IMR-90 (cell line): Measurements from ENCODE around the gene GDF15. TPM values are rescaled to one million over a fixed set of nuclear protein-coding genes. Genes with fewer than 3 reads are reported as not detected.

Experiments
- ATAC-seq: fragments of 200-7000 bp; cut with Tn5 transposase; 2 replicates; pipeline ENCODE4 v1.9.1; 2020; ENCODE audit warnings: low read depth, mild to moderate bottlenecking, moderate library complexity
- BruUV-seq: library from RNA; stranded (reverse); fragments of 400-500 nt; replicated peaks from 2 replicates; lab custom pipeline; 2021; lab: Mats Ljungman, UMichigan
- CTCF ChIA-PET: fragments of 300-600 bp; formaldehyde crosslinking; extraction: SDS; loops from one replicate; lab custom pipeline; 2021; ENCODE audit warnings: antibody characterized with exemption; lab: Yijun Ruan, JAX
- POLR2A ChIA-PET: fragments of 300-600 bp; sonication (Branson Sonifier 250); formaldehyde crosslinking; loops from one replicate; lab custom pipeline; 2022; ENCODE audit warnings: antibody characterized with exemption; ENCODE audit not compliant: unreplicated experiment; lab: Charles Lee
- DNase-seq: peaks from one replicate; pipeline ENCODE4 v3.0.0; 2013
- H2AFZ ChIP-seq: replicated peaks from 2 replicates; pipeline ENCODE3; 2013; ENCODE audit warnings: low read length, mild to moderate bottlenecking; ENCODE audit not compliant: poor library complexity
- H2AK5ac ChIP-seq: 2 replicates; pipeline ENCODE4 v1.6.1; 2013; ENCODE audit warnings: low read depth, low read length, inconsistent platforms
- H2AK9ac ChIP-seq: replicated peaks from 2 replicates; pipeline ENCODE3; 2013; ENCODE audit warnings: mild to moderate bottlenecking, low read depth, low read length, moderate library complexity; ENCODE audit not compliant: poor library complexity
- H2BK120ac ChIP-seq: 2 replicates; pipeline ENCODE4 v1.6.1; 2013; ENCODE audit warnings: low read depth, low read length, inconsistent platforms
- H2BK15ac ChIP-seq: 3 replicates; pipeline ENCODE4 v1.6.1; 2013; ENCODE audit warnings: low read depth, low read length, inconsistent platforms
- H2BK20ac ChIP-seq: 2 replicates; pipeline ENCODE4 v1.6.1; 2013; ENCODE audit warnings: low read depth, mild to moderate bottlenecking, inconsistent platforms, low read length, moderate library complexity
- H2BK5ac ChIP-seq: 2 replicates; pipeline ENCODE4 v1.6.1; 2013; ENCODE audit warnings: mild to moderate bottlenecking, low read depth, low read length, inconsistent platforms; ENCODE audit not compliant: poor library complexity, severe bottlenecking
- H3K14ac ChIP-seq: replicated peaks from 2 replicates; pipeline ENCODE4 v1.6.1; 2013; ENCODE audit warnings: low read depth, low read length, inconsistent platforms
- H3K18ac ChIP-seq: 2 replicates; pipeline ENCODE4 v1.6.1; 2013; ENCODE audit warnings: low read depth, low read length, control low read depth
- H3K23ac ChIP-seq: 2 replicates; pipeline ENCODE4 v1.6.1; 2013; ENCODE audit warnings: low read depth, low read length, inconsistent platforms
- H3K27ac ChIP-seq: 2 replicates; pipeline ENCODE4 v1.5.1; 2013; ENCODE audit warnings: mild to moderate bottlenecking, control low read depth, low read length; ENCODE audit not compliant: insufficient read depth
- H3K27me3 ChIP-seq: 2 replicates; pipeline ENCODE4 v1.6.1; 2013; ENCODE audit warnings: low read length; ENCODE audit not compliant: control insufficient read depth, insufficient read depth
- H3K36me3 ChIP-seq: 2 replicates; pipeline ENCODE4 v1.6.1; 2013; ENCODE audit warnings: low read length, mixed read lengths; ENCODE audit not compliant: control insufficient read depth, insufficient read depth
- H3K4ac ChIP-seq: 2 replicates; pipeline ENCODE4 v1.6.1; 2013; ENCODE audit warnings: low read depth, low read length, inconsistent platforms
- H3K4me1 ChIP-seq: 2 replicates; pipeline ENCODE4 v1.6.1; 2013; ENCODE audit warnings: low read length, mixed read lengths; ENCODE audit not compliant: control insufficient read depth, insufficient read depth
- H3K4me2 ChIP-seq: 2 replicates; pipeline ENCODE4 v1.6.1; 2013; ENCODE audit warnings: low read depth, mild to moderate bottlenecking, control low read depth, low read length, moderate library complexity
- H3K4me3 ChIP-seq: 2 replicates; pipeline ENCODE4 v1.5.1; 2013; ENCODE audit warnings: low read depth, mild to moderate bottlenecking, control low read depth, low read length, moderate library complexity; ENCODE audit not compliant: insufficient read depth
- H3K56ac ChIP-seq: 2 replicates; pipeline ENCODE4 v1.6.1; 2013; ENCODE audit warnings: low read length, inconsistent platforms; ENCODE audit not compliant: insufficient read depth; ENCODE audit errors: extremely low read depth
- H3K79me1 ChIP-seq, 2 experiments: 2 replicates each; pipeline ENCODE4 v1.6.1; 2013; ENCODE audit warnings: low read length in 2 of 2, inconsistent platforms in 1 of 2, low read depth in 1 of 2
- H3K9ac ChIP-seq: 2 replicates; pipeline ENCODE4 v1.6.1; 2013; ENCODE audit warnings: low read depth, low read length, control low read depth
- H3K9me1 ChIP-seq: 2 replicates; pipeline ENCODE4 v1.6.1; 2013; ENCODE audit warnings: low read length, inconsistent platforms; ENCODE audit not compliant: insufficient read depth
- H3K9me3 ChIP-seq: 2 replicates; pipeline ENCODE4 v1.6.1; 2013; ENCODE audit warnings: low read length; ENCODE audit not compliant: control insufficient read depth, insufficient read depth
- H4K20me1 ChIP-seq: 2 replicates; pipeline ENCODE4 v1.6.1; 2013; ENCODE audit warnings: low read length, inconsistent platforms; ENCODE audit not compliant: insufficient read depth
- H4K5ac ChIP-seq: 2 replicates; pipeline ENCODE4 v1.6.1; 2013; ENCODE audit warnings: mild to moderate bottlenecking, low read depth, low read length, control low read depth
- H4K8ac ChIP-seq, 2 experiments: 2 replicates each; pipeline ENCODE4 v1.6.1; 2013; ENCODE audit warnings: low read depth in 2 of 2, low read length in 2 of 2, control low read depth in 1 of 2, inconsistent platforms in 1 of 2
- H4K91ac ChIP-seq: 2 replicates; pipeline ENCODE4 v1.6.1; 2013; ENCODE audit warnings: low read depth, low read length, inconsistent platforms; ENCODE audit not compliant: insufficient read depth
- BHLHE40 ChIP-seq: fragments of 150-350 bp; IDR thresholded peaks from 2 replicates; pipeline ENCODE4 v1.6.1; 2016; ENCODE audit warnings: mild to moderate bottlenecking, low read depth, low read length
- CEBPB ChIP-seq: IDR thresholded peaks from 2 replicates; pipeline ENCODE4 v1.6.1; 2012; ENCODE audit warnings: low read depth, low read length, improper control_type of control experiment
- CHD1 ChIP-seq: IDR thresholded peaks from 2 replicates; pipeline ENCODE4 v1.6.1; 2012; ENCODE audit warnings: low read depth, low read length, improper control_type of control experiment
- CTCF ChIP-seq: conservative IDR thresholded peaks from 2 replicates; pipeline ENCODE4 v1.5.1; 2012; ENCODE audit warnings: mild to moderate bottlenecking, low read depth, low read length, improper control_type of control experiment
- FOS ChIP-seq: fragments of 150-350 bp; IDR thresholded peaks from 2 replicates; pipeline ENCODE4 v1.6.1; 2016; ENCODE audit warnings: low read depth, low read length
- MAFK ChIP-seq: IDR thresholded peaks from 2 replicates; pipeline ENCODE4 v1.6.1; 2012; ENCODE audit warnings: low read depth, low read length, improper control_type of control experiment
- MAZ ChIP-seq: IDR thresholded peaks from 2 replicates; pipeline ENCODE4 v1.6.1; 2012; ENCODE audit warnings: low read depth, mild to moderate bottlenecking, low read length, improper control_type of control experiment, moderate library complexity, borderline replicate concordance
- MXI1 ChIP-seq: IDR thresholded peaks from 2 replicates; pipeline ENCODE4 v1.6.1; 2012; ENCODE audit warnings: low read depth, mild to moderate bottlenecking, low read length, moderate library complexity, borderline replicate concordance
- NFE2L2 ChIP-seq: fragments of 150-350 bp; IDR thresholded peaks from 2 replicates; pipeline ENCODE4 v1.6.1; 2016; ENCODE audit warnings: low read depth, mild to moderate bottlenecking, low read length
- POLR2A ChIP-seq: IDR thresholded peaks from 2 replicates; pipeline ENCODE4 v1.6.1; 2012; ENCODE audit warnings: mild to moderate bottlenecking, low read depth, low read length
- RAD21 ChIP-seq: IDR thresholded peaks from 2 replicates; pipeline ENCODE4 v1.6.1; 2012; ENCODE audit warnings: low read length, improper control_type of control experiment
- RCOR1 ChIP-seq: IDR thresholded peaks from 2 replicates; pipeline ENCODE4 v1.6.1; 2012; ENCODE audit warnings: mild to moderate bottlenecking, low read length, improper control_type of control experiment; ENCODE audit not compliant: insufficient replicate concordance
- RFX5 ChIP-seq: IDR thresholded peaks from 2 replicates; pipeline ENCODE4 v1.8.0; 2012; ENCODE audit warnings: low read depth, mild to moderate bottlenecking, low read length, moderate library complexity
- SMC3 ChIP-seq: fragments of 150-350 bp; IDR thresholded peaks from 2 replicates; pipeline ENCODE4 v1.6.1; 2016; ENCODE audit warnings: low read depth, mild to moderate bottlenecking, antibody characterized with exemption, low read length, moderate library complexity
- USF2 ChIP-seq: fragments of 150-350 bp; IDR thresholded peaks from 2 replicates; pipeline ENCODE4 v1.6.1; 2017; ENCODE audit warnings: mild to moderate bottlenecking, antibody characterized with exemption, low read length, low read depth
- WGBS, 2 experiments: methylation state at CpG; one replicate each; pipeline versions ENCODE4 v1.1.5 to v1.1.7; 2013; ENCODE audit warnings: missing lambda C conversion rate in 2 of 2; ENCODE audit not compliant: insufficient read length in 1 of 2; ENCODE audit errors: extremely low coverage in 2 of 2; 5-methylcytosine and 5-hydroxymethylcytosine counted together
- dilution Hi-C: fragments of 300-500 bp; cut with HindIII; formaldehyde crosslinking; loops from one replicate; pipeline ENCODE4 v1.14.3; 2018; ENCODE audit warnings: low sequenced_read_pairs; ENCODE audit not compliant: unreplicated experiment
- in situ Hi-C: fragments of 300-500 bp; cut with MboI; formaldehyde crosslinking; loops from 3 replicates; pipeline ENCODE4 v1.14.3; 2019; ENCODE audit warnings: low sequenced_read_pairs, inconsistent platforms, mixed read lengths
- intact Hi-C: fragments of 100-400 bp; cut with micrococcal nuclease; formaldehyde crosslinking; loops from 2 replicates; pipeline ENCODE4 v1.10.0; 2022
- polyA plus RNA-seq, 3 experiments: library from polyadenylated mRNA; depleted of rRNA; stranded (reverse); fragments of >200 nt; gene quantifications; 2 replicates each; pipeline ENCODE4 v1.2.3, GENCODE V29; 2012; ENCODE audit warnings: low replicate concordance in 1 of 3
- total RNA-seq: library from RNA; depleted of rRNA; stranded (reverse); fragments of >200 nt; gene quantifications from 2 replicates; pipeline ENCODE4 v1.2.3, GENCODE V29; 2012

Gene GDF15
- total and polyA plus RNA-seq, 2 of the 4 experiments (the other 2 are of a cell fraction): 5.6 to 49.8 TPM

GRCh38 chr19:18392926-18393325 is 7.0 kb downstream of the GDF15 start:
- Histone ChIP-seq H3K79me1 (peaks cover 0 to 17% of the 10 kb centered on the region in 2 experiments; a peak in 1 of 4 replicates), H2BK5ac (no peak overlapping the region), H3K27me3 (no peaks in the 10 kb centered on the region), H3K4me1 (peaks cover 17% of the 10 kb centered on the region), H3K36me3 (peaks cover 9% of the 10 kb centered on the region; the same call in 1 of the 2 replicates), H3K18ac (no peak overlapping the region), H2AK5ac (no peak overlapping the region), H3K4me3 (no peak overlapping the region), H3K9ac (no peak overlapping the region), H2AFZ (no peak overlapping the region), H4K5ac (no peak overlapping the region), H3K23ac (no peak overlapping the region), H3K14ac (no peak overlapping the region), H3K56ac (no peak overlapping the region), H4K20me1 (peaks cover 15% of the 10 kb centered on the region), H4K91ac (no peak overlapping the region), H4K8ac (no peak overlapping the region; a peak in 1 of 4 replicates), H3K9me1 (peaks cover 2% of the 10 kb centered on the region; the same call in 1 of the 2 replicates), H2BK20ac (no peak overlapping the region), H2AK9ac (no peak overlapping the region), H3K4ac (no peak overlapping the region), H3K27ac (no peak overlapping the region), H2BK120ac (no peak overlapping the region), H2BK15ac (no peak overlapping the region; the same call in 2 of the 3 replicates), H3K4me2 (no peak overlapping the region), H3K9me3 (no peaks in the 10 kb centered on the region)
- no TSS peak for BruUV-seq
- no peak for TF ChIP-seq NFE2L2
- TF ChIP-seq MAFK: no peak
- no peak for TF ChIP-seq MXI1
- no peak for TF ChIP-seq RCOR1
- TF ChIP-seq CHD1: no peak
- no peak for TF ChIP-seq BHLHE40
- TF ChIP-seq RAD21: no peak
- TF ChIP-seq RFX5: no peak
- TF ChIP-seq MAZ: no peak
- TF ChIP-seq FOS: no peak
- TF ChIP-seq USF2: no peak
- TF ChIP-seq SMC3: no peak
- TF ChIP-seq CTCF: no peak
- no peak for TF ChIP-seq CEBPB
- no peak for TF ChIP-seq POLR2A
- POLR2A ChIA-PET: no interaction called here
- intact Hi-C loops: no loop called here
- in situ Hi-C loops: no loop called here
- dilution Hi-C loops: no loop called here
- WGBS, 2 experiments: 100% methylated on average over 1 of the region's 5 CpGs; no CpG with 5 or more reads in 1 of the 2 experiments
- no peak for DNase-seq
- no peak for ATAC-seq
- CTCF ChIA-PET: interaction anchor here (1.3 kb wide), 1 partner anchor 9 kb away, joined by 3 read pairs; no protein-coding TSS in a partner anchor
